Neural progenitor cell (in vitro differentiated cells): ENCODE measurements around the gene TANK. TPM values are rescaled to one million over a fixed set of nuclear protein-coding genes. Genes with fewer than 3 reads are reported as not detected.
"Not testable (repeated sequence)": the region's sequence is repeated elsewhere in the genome, so short reads cannot be mapped to it uniquely, and the experiment has no call there.

Source experiments
- DNase-seq: peaks from one replicate; pipeline ENCODE4 v3.0.0-alpha.2; 2016; ENCODE audit warnings: low spot score
- H2AFZ ChIP-seq: fragments of 200-600 bp; sonication (generic); replicated peaks from 2 replicates; pipeline ENCODE4 v1.6.1; 2016; ENCODE audit warnings: antibody characterized with exemption
- H3F3A ChIP-seq: fragments of 200-600 bp; sonication (generic); 2 replicates; pipeline ENCODE4 v1.6.1; 2016; ENCODE audit warnings: antibody characterized with exemption, low read depth
- H3K27ac ChIP-seq: fragments of 200-600 bp; sonication (generic); 2 replicates; pipeline ENCODE4 v1.5.1; 2016; ENCODE audit warnings: mild to moderate bottlenecking
- H3K27me3 ChIP-seq: fragments of 200-600 bp; sonication (generic); 2 replicates; pipeline ENCODE4 v1.6.1; 2016; ENCODE audit warnings: mild to moderate bottlenecking, moderate library complexity
- H3K36me3 ChIP-seq: fragments of 200-600 bp; sonication (generic); 2 replicates; pipeline ENCODE4 v1.5.1; 2016
- H3K4me1 ChIP-seq: fragments of 200-600 bp; sonication (generic); 2 replicates; pipeline ENCODE4 v1.6.1; 2016; ENCODE audit warnings: mixed run types
- H3K4me2 ChIP-seq: fragments of 200-600 bp; sonication (generic); 2 replicates; pipeline ENCODE4 v1.6.1; 2016
- H3K4me3 ChIP-seq: fragments of 200-600 bp; sonication (generic); 2 replicates; pipeline ENCODE4 v1.5.1; 2016
- H3K79me2 ChIP-seq: fragments of 200-600 bp; sonication (generic); 2 replicates; pipeline ENCODE4 v1.6.1; 2016; ENCODE audit warnings: low read depth
- H3K9ac ChIP-seq: fragments of 200-600 bp; sonication (generic); 2 replicates; pipeline ENCODE4 v1.6.1; 2016
- H3K9me3 ChIP-seq: fragments of 200-600 bp; sonication (generic); 2 replicates; pipeline ENCODE4 v1.5.1; 2016; ENCODE audit warnings: low read depth
- H4K20me1 ChIP-seq: fragments of 200-600 bp; sonication (generic); 2 replicates; pipeline ENCODE4 v1.6.1; 2016; ENCODE audit warnings: low read depth
- H3K27ac Mint-ChIP-seq: 3 replicates; pipeline ENCODE4 v1.8.0; 2021; ENCODE audit warnings: mixed read lengths
- H3K27me3 Mint-ChIP-seq: 2 replicates; pipeline ENCODE4 v1.8.0; 2022; ENCODE audit warnings: low read depth, mild to moderate bottlenecking, inconsistent platforms, moderate library complexity, mixed read lengths; ENCODE audit not compliant: insufficient read depth
- H3K36me3 Mint-ChIP-seq: 3 replicates; pipeline ENCODE4 v1.8.0; 2021; ENCODE audit warnings: mixed read lengths
- H3K4me1 Mint-ChIP-seq: 3 replicates; pipeline ENCODE4 v1.8.0; 2021; ENCODE audit warnings: mixed read lengths
- H3K4me3 Mint-ChIP-seq: 3 replicates; pipeline ENCODE4 v1.8.0; 2021; ENCODE audit warnings: mild to moderate bottlenecking, moderate library complexity, mixed read lengths
- H3K9me3 Mint-ChIP-seq: 3 replicates; pipeline ENCODE4 v1.8.0; 2020; ENCODE audit warnings: mixed read lengths
- EZH2 ChIP-seq: fragments of 200-600 bp; sonication (generic); IDR thresholded peaks from 2 replicates; pipeline ENCODE4 v1.6.1; 2017; ENCODE audit warnings: antibody characterized with exemption, mild to moderate bottlenecking, moderate library complexity
- EZH2phosphoT487 ChIP-seq: fragments of 200-600 bp; sonication (generic); IDR thresholded peaks from 2 replicates; pipeline ENCODE4 v1.6.1; 2017; ENCODE audit warnings: antibody characterized with exemption
- total RNA-seq: library from RNA; depleted of rRNA; stranded (reverse); fragments of >200 nt; gene quantifications from 2 replicates; pipeline ENCODE4 v1.2.3, GENCODE V29; 2015; ENCODE audit warnings: low replicate concordance
- TF ChIP-seq, protein P1 (sequence below): fragments of 200-600 bp; sonication (generic); IDR thresholded peaks from 2 replicates; pipeline ENCODE4 v1.5.1; 2017; ENCODE audit warnings: antibody characterized with exemption, mild to moderate bottlenecking

Gene TANK
- total RNA-seq, 1 donor from 2014 or later: 43.5 TPM

DNA sequence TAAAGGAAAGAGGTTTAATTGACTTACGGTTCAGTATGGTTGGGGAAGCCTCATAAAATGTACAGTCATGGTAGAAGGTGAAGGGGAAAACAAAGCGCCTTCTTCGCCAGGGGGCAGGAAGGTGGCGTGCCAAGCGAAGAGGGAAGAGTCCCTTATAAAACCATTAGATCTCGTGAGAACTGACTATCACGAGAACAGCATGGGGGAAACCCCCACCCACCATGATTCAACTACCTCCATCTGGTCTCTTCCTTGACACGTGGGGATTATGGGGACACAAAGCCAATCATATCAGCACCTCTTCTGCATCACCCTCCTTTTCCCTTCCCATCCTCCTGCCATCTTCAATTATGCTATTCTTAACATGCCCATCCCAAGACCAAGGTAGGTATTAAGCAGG lies 29.9 kb upstream of the TANK start:
- H3K36me3 ChIP-seq: no peaks in the 10 kb centered on the region
- H2AFZ ChIP-seq: no peak overlapping the region
- no peak overlapping the region for H3K27ac Mint-ChIP-seq
- H3K27me3 ChIP-seq: no peaks in the 10 kb centered on the region
- H3K4me3 Mint-ChIP-seq: no peak overlapping the region
- H3K4me1 ChIP-seq: peaks cover 3% of the 10 kb centered on the region
- H3K27ac ChIP-seq: no peak overlapping the region
- peaks cover 2% of the 10 kb centered on the region for H3K9me3 Mint-ChIP-seq
- H3K4me3 ChIP-seq: no peak overlapping the region
- no peak overlapping the region for H3K9ac ChIP-seq
- H3K4me2 ChIP-seq: no peak overlapping the region
- H3K36me3 Mint-ChIP-seq: no peaks in the 10 kb centered on the region
- no peak for DNase-seq
- no peaks in the 10 kb centered on the region for H3K79me2 ChIP-seq
- no peaks in the 10 kb centered on the region for H4K20me1 ChIP-seq
- TF ChIP-seq, protein P1, sequence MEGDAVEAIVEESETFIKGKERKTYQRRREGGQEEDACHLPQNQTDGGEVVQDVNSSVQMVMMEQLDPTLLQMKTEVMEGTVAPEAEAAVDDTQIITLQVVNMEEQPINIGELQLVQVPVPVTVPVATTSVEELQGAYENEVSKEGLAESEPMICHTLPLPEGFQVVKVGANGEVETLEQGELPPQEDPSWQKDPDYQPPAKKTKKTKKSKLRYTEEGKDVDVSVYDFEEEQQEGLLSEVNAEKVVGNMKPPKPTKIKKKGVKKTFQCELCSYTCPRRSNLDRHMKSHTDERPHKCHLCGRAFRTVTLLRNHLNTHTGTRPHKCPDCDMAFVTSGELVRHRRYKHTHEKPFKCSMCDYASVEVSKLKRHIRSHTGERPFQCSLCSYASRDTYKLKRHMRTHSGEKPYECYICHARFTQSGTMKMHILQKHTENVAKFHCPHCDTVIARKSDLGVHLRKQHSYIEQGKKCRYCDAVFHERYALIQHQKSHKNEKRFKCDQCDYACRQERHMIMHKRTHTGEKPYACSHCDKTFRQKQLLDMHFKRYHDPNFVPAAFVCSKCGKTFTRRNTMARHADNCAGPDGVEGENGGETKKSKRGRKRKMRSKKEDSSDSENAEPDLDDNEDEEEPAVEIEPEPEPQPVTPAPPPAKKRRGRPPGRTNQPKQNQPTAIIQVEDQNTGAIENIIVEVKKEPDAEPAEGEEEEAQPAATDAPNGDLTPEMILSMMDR: no peak
- TF ChIP-seq EZH2 (no peak), EZH2phosphoT487 (no peak)
- H3K27me3 Mint-ChIP-seq: peaks cover 4% of the 10 kb centered on the region
- no peaks in the 10 kb centered on the region for H3F3A ChIP-seq
- H3K9me3 ChIP-seq: no peaks in the 10 kb centered on the region
- H3K4me1 Mint-ChIP-seq: peaks cover 6% of the 10 kb centered on the region

DNA sequence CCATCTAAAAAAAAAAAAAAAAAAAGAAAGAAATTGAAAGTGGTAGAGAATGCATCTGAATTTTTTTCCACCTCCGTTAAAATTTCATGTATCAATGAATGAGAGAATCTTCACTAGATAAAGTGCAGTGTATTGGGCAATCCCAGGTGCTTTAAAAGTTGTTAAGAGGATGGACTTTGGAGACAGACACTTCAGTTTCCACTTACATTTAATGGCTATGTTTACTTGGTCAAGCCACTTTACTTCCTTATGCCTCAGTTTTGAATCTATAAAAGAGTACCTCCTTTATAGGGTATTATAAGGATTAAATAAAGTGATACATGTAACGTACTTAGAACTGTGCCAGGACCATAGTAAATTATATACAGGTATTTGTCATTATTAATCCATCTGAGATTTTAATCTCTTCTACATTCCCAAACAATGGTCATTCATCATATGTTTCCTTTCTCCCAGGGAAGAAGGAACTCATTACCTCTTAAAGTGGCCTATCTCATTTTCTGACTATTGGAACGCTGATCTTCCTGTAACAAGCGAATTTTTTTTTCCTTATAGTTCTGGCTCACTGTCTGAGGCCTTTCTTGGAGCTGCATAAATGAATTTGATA lies 29.1 kb upstream of the TANK start:
- H3K36me3 ChIP-seq: no peaks in the 10 kb centered on the region
- Mint-ChIP-seq H3K9me3 (peaks cover 2% of the 10 kb centered on the region), H3K4me1 (peaks cover 6% of the 10 kb centered on the region), H3K27ac (no peak overlapping the region), H3K27me3 (peaks cover 2% of the 10 kb centered on the region), H3K36me3 (no peaks in the 10 kb centered on the region), H3K4me3 (no peak overlapping the region)
- H2AFZ ChIP-seq: no peak overlapping the region
- TF ChIP-seq, protein P1: no peak
- TF ChIP-seq EZH2phosphoT487 (no peak), EZH2 (no peak)
- H3K9me3 ChIP-seq: no peaks in the 10 kb centered on the region
- no peak overlapping the region for H3K9ac ChIP-seq
- DNase-seq: no peak
- H3K27ac ChIP-seq: no peak overlapping the region
- peaks cover 3% of the 10 kb centered on the region for H3K4me1 ChIP-seq
- H3K79me2 ChIP-seq: no peaks in the 10 kb centered on the region
- H3K4me3 ChIP-seq: no peak overlapping the region
- H3K27me3 ChIP-seq: no peaks in the 10 kb centered on the region
- H3F3A ChIP-seq: no peaks in the 10 kb centered on the region
- H3K4me2 ChIP-seq: no peak overlapping the region
- H4K20me1 ChIP-seq: no peaks in the 10 kb centered on the region

DNA sequence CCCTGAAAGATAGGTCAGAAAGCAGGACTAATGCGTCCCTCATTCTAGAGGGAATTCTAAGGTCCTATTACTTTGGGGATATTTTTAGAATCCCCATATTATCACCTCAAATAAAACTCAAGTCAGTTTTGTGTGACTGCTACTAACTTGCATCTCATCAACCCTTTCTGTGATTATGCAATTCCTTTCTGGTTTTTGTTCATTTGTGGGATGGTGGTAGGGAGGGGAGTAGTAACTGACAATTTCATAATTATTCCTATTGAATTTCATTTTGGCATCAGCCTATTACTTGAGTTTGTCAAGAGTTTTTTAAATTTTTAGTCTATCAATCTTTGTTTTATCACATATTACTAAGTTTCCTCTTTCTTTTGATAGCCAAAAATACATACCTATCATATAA lies 28.4 kb upstream of the TANK start:
- Histone ChIP-seq H3K9ac (no peak overlapping the region), H3F3A (no peaks in the 10 kb centered on the region), H3K79me2 (no peaks in the 10 kb centered on the region), H2AFZ (no peak overlapping the region), H3K27ac (no peak overlapping the region), H3K4me3 (no peak overlapping the region), H3K27me3 (no peaks in the 10 kb centered on the region), H3K9me3 (no peaks in the 10 kb centered on the region), H3K4me2 (no peak overlapping the region), H4K20me1 (no peaks in the 10 kb centered on the region), H3K4me1 (peaks cover 3% of the 10 kb centered on the region), H3K36me3 (no peaks in the 10 kb centered on the region)
- Mint-ChIP-seq H3K4me3 (no peak overlapping the region), H3K9me3 (peaks cover 2% of the 10 kb centered on the region), H3K27ac (no peak overlapping the region), H3K4me1 (peaks cover 11% of the 10 kb centered on the region), H3K27me3 (peaks cover 2% of the 10 kb centered on the region), H3K36me3 (no peaks in the 10 kb centered on the region)
- DNase-seq: no peak
- TF ChIP-seq EZH2 (no peak), EZH2phosphoT487 (no peak)
- TF ChIP-seq, protein P1: no peak

DNA sequence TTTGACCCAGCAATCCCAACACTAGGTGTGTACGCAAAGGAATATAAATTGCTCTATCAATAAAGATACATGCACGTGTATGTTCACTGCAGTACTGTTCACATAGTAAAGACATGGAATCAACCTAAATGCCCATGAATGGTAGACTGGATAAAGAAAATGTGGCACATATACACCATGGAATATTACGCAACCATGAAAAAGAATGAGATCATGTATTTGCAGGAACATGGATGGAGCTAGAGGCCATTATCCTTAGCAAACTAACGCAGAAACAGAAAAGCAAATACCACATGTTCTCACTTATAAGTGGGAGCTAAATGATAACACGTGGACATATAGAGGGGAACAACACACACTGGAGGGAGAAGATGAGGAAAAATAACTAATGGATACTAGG lies 27.8 kb upstream of the TANK start:
- not testable (repeated sequence) for H3K4me1 ChIP-seq, H3K27me3 Mint-ChIP-seq, H3K9me3 ChIP-seq, H3K4me3 ChIP-seq, H3K36me3 Mint-ChIP-seq, H3K9ac ChIP-seq, H3K79me2 ChIP-seq, H3K27ac ChIP-seq, H3K36me3 ChIP-seq, H3F3A ChIP-seq, H3K4me2 ChIP-seq, H2AFZ ChIP-seq, H3K27ac Mint-ChIP-seq, DNase-seq, H3K9me3 Mint-ChIP-seq, H4K20me1 ChIP-seq, H3K4me3 Mint-ChIP-seq, H3K27me3 ChIP-seq
- peaks cover 12% of the 10 kb centered on the region for H3K4me1 Mint-ChIP-seq
